ENCODE measurements around the gene TSPAN18.

TSPAN18 gene

GRCh38 chr11:44876194-44876723, 149.5 kb downstream of the TSPAN18 start:
- DNase-seq, result no peak

GRCh38 chr11:44876906-44877305, 150.1 kb downstream of the TSPAN18 start:
- DNase-seq, result no peak

- no peak for DNase-seq
Measured at GRCh38 chr11:44877571-44878497, 151.1 kb downstream of the TSPAN18 start.

- no peak for DNase-seq
Measured at GRCh38 chr11:44878711-44879110, 151.9 kb downstream of the TSPAN18 start.

- no peak for DNase-seq
Measured at GRCh38 chr11:44879432-44879831, 152.7 kb downstream of the TSPAN18 start.

- DNase-seq, result no peak
Measured at GRCh38 chr11:44880511-44880910, 153.7 kb downstream of the TSPAN18 start.

- no peak for DNase-seq
Measured at GRCh38 chr11:44880953-44881352, 154.2 kb downstream of the TSPAN18 start.

- no peak for DNase-seq
Measured at GRCh38 chr11:44883277-44883676, 156.5 kb downstream of the TSPAN18 start.

GRCh38 chr11:44884056-44884455, 157.3 kb downstream of the TSPAN18 start:
- DNase-seq, result no peak

- no peak for DNase-seq
Measured at GRCh38 chr11:44885065-44885810, 158.5 kb downstream of the TSPAN18 start.

- no peak for DNase-seq
Measured at GRCh38 chr11:44885919-44886789, 159.4 kb downstream of the TSPAN18 start.

- no peak for DNase-seq
Measured at GRCh38 chr11:44886790-44887140, 160.0 kb downstream of the TSPAN18 start.

GRCh38 chr11:44887636-44888035, 160.9 kb downstream of the TSPAN18 start:
- DNase-seq, result no peak

- no peak for DNase-seq
Measured at GRCh38 chr11:44889266-44889665, 162.5 kb downstream of the TSPAN18 start.

- no peak for DNase-seq
Measured at GRCh38 chr11:44892843-44893242, 166.1 kb downstream of the TSPAN18 start.

GRCh38 chr11:44893308-44893822, 166.6 kb downstream of the TSPAN18 start:
- DNase-seq, result no peak

GRCh38 chr11:44893846-44894617, 167.3 kb downstream of the TSPAN18 start:
- peak; percentile 63 for DNase-seq

GRCh38 chr11:44899959-44900358, 173.2 kb downstream of the TSPAN18 start:
- peak; percentile 8 for DNase-seq

GRCh38 chr11:44901120-44901633, 174.4 kb downstream of the TSPAN18 start:
- DNase-seq, result no peak

GRCh38 chr11:44901786-44902185, 175.0 kb downstream of the TSPAN18 start:
- no peak for DNase-seq

- no peak for DNase-seq
Measured at GRCh38 chr11:44903035-44903434, 176.3 kb downstream of the TSPAN18 start.

Measured in stimulated activated CD4-positive, alpha-beta T cell treated with anti-CD3 and anti-CD28 coated beads, Interleukin-12 subunit alpha, Interleukin-12 subunit beta, amount 100 ng/mL, for 4 hours (primary cell).